SK-N-SH treated with all-trans-retinoic acid at 6 μM for 48 hours (cell line): ENCODE data around the gene PPIP5K2.

Experiments
- CREB5 ChIP-seq: fragments of 250-450 bp; sonication (Bioruptor Pico); IDR thresholded peaks from 2 replicates; pipeline ENCODE4 v1.5.1; 2020; ENCODE audit warnings: low read depth, mild to moderate bottlenecking, moderate library complexity
- ESRRG ChIP-seq: fragments of 250-450 bp; sonication (Bioruptor Pico); IDR thresholded peaks from 2 replicates; pipeline ENCODE4 v1.6.1; 2021; ENCODE audit warnings: mild to moderate bottlenecking
- ISL1 ChIP-seq: fragments of 250-450 bp; sonication (Bioruptor Pico); IDR thresholded peaks from 2 replicates; pipeline ENCODE4 v2.1.2; 2022; ENCODE audit warnings: mild to moderate bottlenecking, moderate library complexity
- OSR1 ChIP-seq: fragments of 250-450 bp; sonication (Bioruptor Pico); IDR thresholded peaks from 2 replicates; pipeline ENCODE4 v1.8.0; 2022; ENCODE audit warnings: moderate library complexity, mild to moderate bottlenecking, inconsistent platforms
- PATZ1 ChIP-seq: fragments of 250-450 bp; sonication (Bioruptor Pico); IDR thresholded peaks from 2 replicates; pipeline ENCODE4 v1.8.0; 2020; ENCODE audit warnings: mild to moderate bottlenecking, moderate library complexity, borderline replicate concordance
- RARB ChIP-seq: fragments of 250-450 bp; sonication (Bioruptor Pico); IDR thresholded peaks from 2 replicates; pipeline ENCODE4 v1.8.0; 2021; ENCODE audit warnings: mild to moderate bottlenecking, moderate library complexity
- SNAI2 ChIP-seq: fragments of 250-450 bp; sonication (Bioruptor Pico); IDR thresholded peaks from 2 replicates; pipeline ENCODE4 v1.5.0; 2020; ENCODE audit warnings: mild to moderate bottlenecking, moderate library complexity
- TOX ChIP-seq: fragments of 250-450 bp; sonication (Bioruptor Pico); IDR thresholded peaks from 2 replicates; pipeline ENCODE4 v1.8.0; 2021; ENCODE audit warnings: mild to moderate bottlenecking, moderate library complexity, borderline replicate concordance

- TF ChIP-seq CREB5 (CRISPR knock-in tag) = no peak
- no peak for TF ChIP-seq ISL1 (CRISPR knock-in tag)
- TF ChIP-seq OSR1 (CRISPR knock-in tag) = no peak
- TF ChIP-seq SNAI2 = no peak
- TF ChIP-seq RARB (CRISPR knock-in tag) = no peak
- TF ChIP-seq PATZ1 (CRISPR knock-in tag) = no peak
- no peak for TF ChIP-seq TOX
- TF ChIP-seq ESRRG (CRISPR knock-in tag) = no peak
These were observed 108.5 kb downstream of the PPIP5K2 start for GRCh38 chr5:103228588-103228987.
